SK-N-SH (cell line): ENCODE measurements around the gene CPNE4. TPM values are rescaled to one million over a fixed set of nuclear protein-coding genes. Genes with fewer than 3 reads are reported as not detected.

ENCODE experiments used
- CTCF ChIA-PET: fragments of 300-600, 350-600 bp; formaldehyde crosslinking; extraction: SDS; loops from one replicate; lab custom pipeline; 2021; lab: Yijun Ruan, JAX
- POLR2A ChIA-PET: fragments of 350-600 bp; sonication (Branson Sonifier 250); formaldehyde crosslinking; extraction: SDS; loops from one replicate; lab custom pipeline; 2020; ENCODE audit warnings: antibody characterized with exemption, inconsistent platforms; lab: Yijun Ruan, JAX
- DNase-seq: peaks from one replicate; pipeline ENCODE4 v3.0.0; 2012
- H2AFZ ChIP-seq: fragments of 200-600 bp; sonication (generic); 2 replicates; pipeline ENCODE4 v1.8.1; 2016; ENCODE audit warnings: antibody characterized with exemption, mild to moderate bottlenecking, low read depth
- H3F3A ChIP-seq: fragments of 200-600 bp; sonication (generic); replicated peaks from 2 replicates; pipeline ENCODE3; 2016; ENCODE audit warnings: antibody characterized with exemption, mild to moderate bottlenecking; ENCODE audit not compliant: insufficient read depth
- H3K27ac ChIP-seq, 2 experiments: fragments of 200-500 bp in 1 of 2; fragments of 200-600 bp in 1 of 2; sonication (Bioruptor generic) in 1 of 2; sonication (generic), shearing (Covaris generic) in 1 of 2; 2 replicates each; pipeline versions ENCODE4 v1.5.1 to v1.6.1; 2014 to 2016; ENCODE audit warnings: low read depth in 2 of 2, inconsistent platforms in 1 of 2, low read length in 1 of 2, mild to moderate bottlenecking in 1 of 2, mixed read lengths in 1 of 2
- H3K27me3 ChIP-seq: fragments of 200-600 bp; sonication (generic), shearing (Covaris generic); 2 replicates; pipeline ENCODE4 v1.6.1; 2016; ENCODE audit warnings: mixed run types; ENCODE audit not compliant: insufficient read depth
- H3K36me3 ChIP-seq, 2 experiments: fragments of 200-500 bp in 1 of 2; fragments of 200-600 bp in 1 of 2; sonication (Bioruptor generic) in 1 of 2; sonication (generic) in 1 of 2; replicated peaks in 1 of 2; 2 replicates each; pipeline versions ENCODE3 to v1.5.1; 2014 to 2016; ENCODE audit warnings: low read length in 1 of 2, mild to moderate bottlenecking in 1 of 2; ENCODE audit not compliant: insufficient read depth in 2 of 2, control insufficient read depth in 1 of 2
- H3K4me1 ChIP-seq, 2 experiments: fragments of 200-500 bp in 1 of 2; fragments of 200-600 bp in 1 of 2; sonication (Bioruptor generic) in 1 of 2; sonication (generic), shearing (Covaris generic) in 1 of 2; 2 replicates each; pipeline versions ENCODE4 v1.5.1 to v1.6.1; 2014 to 2016; ENCODE audit warnings: low read depth in 1 of 2, low read length in 1 of 2, mixed run types in 1 of 2; ENCODE audit not compliant: insufficient read depth in 2 of 2, control insufficient read depth in 1 of 2
- H3K4me2 ChIP-seq: fragments of 200-600 bp; sonication (generic), shearing (Covaris generic); 2 replicates; pipeline ENCODE4 v1.6.1; 2017; ENCODE audit warnings: mixed run types
- H3K4me3 ChIP-seq, 2 experiments: fragments of 200-500 bp in 1 of 2; fragments of 200-600 bp in 1 of 2; sonication (Bioruptor generic) in 1 of 2; sonication (generic), shearing (Covaris generic) in 1 of 2; 2 replicates each; pipeline versions ENCODE4 v1.5.1 to v1.8.1; 2014 to 2016; ENCODE audit warnings: low read depth in 2 of 2, inconsistent platforms in 1 of 2, low read length in 1 of 2, mild to moderate bottlenecking in 1 of 2, mixed read lengths in 1 of 2, moderate library complexity in 1 of 2
- H3K79me2 ChIP-seq: fragments of 200-600 bp; sonication (generic); 2 replicates; pipeline ENCODE4 v1.8.1; 2017; ENCODE audit warnings: mild to moderate bottlenecking; ENCODE audit not compliant: insufficient read depth
- H3K9ac ChIP-seq: fragments of 200-600 bp; sonication (generic); 2 replicates; pipeline ENCODE4 v1.6.1; 2017; ENCODE audit warnings: mixed run types
- H3K9me2 ChIP-seq: fragments of 200-600 bp; sonication (generic); 2 replicates; pipeline ENCODE4 v1.6.1; 2017; ENCODE audit warnings: mixed run types
- H3K9me3 ChIP-seq: fragments of 200-600 bp; sonication (generic); 2 replicates; pipeline ENCODE4 v1.6.1; 2017; ENCODE audit warnings: mixed run types, mild to moderate bottlenecking, moderate library complexity
- H4K20me1 ChIP-seq: fragments of 200-600 bp; sonication (generic); 2 replicates; pipeline ENCODE4 v1.6.1; 2017; ENCODE audit warnings: mild to moderate bottlenecking, mixed run types; ENCODE audit not compliant: insufficient read depth
- CTCF ChIP-seq: fragments of 200-600 bp; sonication (generic); IDR thresholded peaks from 2 replicates; pipeline ENCODE4 v1.6.1; 2017; ENCODE audit warnings: antibody characterized with exemption, mild to moderate bottlenecking, moderate library complexity
- FOSL2 ChIP-seq: IDR thresholded peaks from 2 replicates; pipeline ENCODE4 v1.4.0; 2012; ENCODE audit warnings: low read depth, mild to moderate bottlenecking, moderate library complexity, borderline replicate concordance
- FOXM1 ChIP-seq: IDR thresholded peaks from 2 replicates; pipeline ENCODE4 v1.4.0; 2012; ENCODE audit warnings: low read depth, mild to moderate bottlenecking
- GABPA ChIP-seq: IDR thresholded peaks from 2 replicates; pipeline ENCODE4 v1.4.0; 2012; ENCODE audit warnings: low read depth, mild to moderate bottlenecking
- IRF3 ChIP-seq: fragments of 150-350 bp; IDR thresholded peaks from 2 replicates; pipeline ENCODE4 v1.6.1; 2016; ENCODE audit warnings: mild to moderate bottlenecking, low read depth, low read length
- JUND ChIP-seq: IDR thresholded peaks from 2 replicates; pipeline ENCODE4 v1.4.0; 2012
- NFIC ChIP-seq: IDR thresholded peaks from 2 replicates; pipeline ENCODE4 v1.4.0; 2012; ENCODE audit warnings: borderline replicate concordance
- NRF1 ChIP-seq: IDR thresholded peaks from 2 replicates; pipeline ENCODE4 v1.6.1; 2012; ENCODE audit warnings: low read depth, mild to moderate bottlenecking, low read length
- PBX3 ChIP-seq: IDR thresholded peaks from 2 replicates; pipeline ENCODE4; 2012
- RXRA ChIP-seq: IDR thresholded peaks from 2 replicates; pipeline ENCODE4 v1.4.0; 2012; ENCODE audit warnings: low read depth, mild to moderate bottlenecking, borderline replicate concordance
- TAF1 ChIP-seq: IDR thresholded peaks from 2 replicates; pipeline ENCODE4 v1.6.1; 2012; ENCODE audit warnings: low read depth, mild to moderate bottlenecking, low read length, moderate library complexity, borderline replicate concordance
- USF1 ChIP-seq: IDR thresholded peaks from 2 replicates; pipeline ENCODE4 v1.4.0; 2012; ENCODE audit warnings: low read depth, borderline replicate concordance
- ZBTB33 ChIP-seq: IDR thresholded peaks from 2 replicates; pipeline ENCODE4 v1.4.0; 2012; ENCODE audit warnings: low read depth, borderline replicate concordance
- WGBS: methylation state at CpG from one replicate; pipeline ENCODE4 v1.1.6; 2017; ENCODE audit warnings: low lambda C conversion rate; 5-methylcytosine and 5-hydroxymethylcytosine counted together
- polyA plus RNA-seq, 3 experiments: library from polyadenylated mRNA; depleted of rRNA; stranded (reverse); fragments of >200 nt; gene quantifications; 2 replicates each; pipeline ENCODE4 v1.2.3, GENCODE V29; 2012

CPNE4 gene
- polyA plus RNA-seq, 1 of the 3 experiments (the other 2 are of a cell fraction), result not detected

- no peaks in the 10 kb centered on the region for H3K9me3 ChIP-seq
- no peak overlapping the region for H3K27ac ChIP-seq
- no peak overlapping the region for H3K9ac ChIP-seq
- no peak for DNase-seq
- no peak for TF ChIP-seq GABPA
- TF ChIP-seq NFIC, result no peak
- TF ChIP-seq USF1, result no peak
- TF ChIP-seq NRF1, result no peak
- no peak for TF ChIP-seq FOSL2
- TF ChIP-seq IRF3, result no peak
- TF ChIP-seq TAF1, result no peak
- TF ChIP-seq PBX3, result no peak
- TF ChIP-seq FOXM1, result no peak
- TF ChIP-seq RXRA, result no peak
- no peak for TF ChIP-seq JUND
- TF ChIP-seq CTCF, result no peak
- TF ChIP-seq ZBTB33, result no peak
- POLR2A ChIA-PET, result no interaction called here
- no peaks in the 10 kb centered on the region for H3F3A ChIP-seq
- no peaks in the 10 kb centered on the region for H3K4me1 ChIP-seq
- WGBS, result 4% methylated on average over 2 of the region's 2 CpGs
- no peaks in the 10 kb centered on the region for H3K36me3 ChIP-seq
- H3K79me2 ChIP-seq, result no peaks in the 10 kb centered on the region
- no peaks in the 10 kb centered on the region for H3K27me3 ChIP-seq
- no peak overlapping the region for H3K4me3 ChIP-seq
- CTCF ChIA-PET, result no interaction called here
- H3K4me2 ChIP-seq, result no peak overlapping the region
- H3K9me2 ChIP-seq, result no peaks in the 10 kb centered on the region
- no peak overlapping the region for H2AFZ ChIP-seq
- no peaks in the 10 kb centered on the region for H4K20me1 ChIP-seq
Measured at GRCh38 chr3:131605916-131606315, 428.9 kb downstream of the CPNE4 start.
